SK-N-SH (cell line): ENCODE results near the gene PCSK5.

Experiments used
- CHD2 ChIP-seq: fragments of 150-350 bp; IDR thresholded peaks from 2 replicates; pipeline ENCODE4 v1.6.1; 2018; ENCODE audit warnings: low read length; ENCODE audit not compliant: partially characterized antibody
- EP300 ChIP-seq, 2 experiments: IDR thresholded peaks; 2 replicates each; pipeline versions ENCODE4 v1.4.0 to v1.6.1; 2012; ENCODE audit warnings: borderline replicate concordance in 1 of 2, low read depth in 1 of 2, low read length in 1 of 2
- EZH2phosphoT487 ChIP-seq: fragments of 200-600 bp; sonication (generic); IDR thresholded peaks from 2 replicates; pipeline ENCODE4 v1.6.1; 2017; ENCODE audit warnings: low read depth, mixed run types, mild to moderate bottlenecking, antibody characterized with exemption, moderate library complexity, borderline replicate concordance
- MEF2A ChIP-seq: IDR thresholded peaks from 2 replicates; pipeline ENCODE4 v1.4.0; 2012; ENCODE audit warnings: low read depth, borderline replicate concordance
- POLR2AphosphoS5 ChIP-seq: IDR thresholded peaks from 2 replicates; pipeline ENCODE4 v1.6.1; 2012; ENCODE audit warnings: low read depth, low read length
- RXRA ChIP-seq: IDR thresholded peaks from 2 replicates; pipeline ENCODE4 v1.4.0; 2012; ENCODE audit warnings: low read depth, mild to moderate bottlenecking, borderline replicate concordance
- TEAD4 ChIP-seq: IDR thresholded peaks from 2 replicates; pipeline ENCODE4 v1.4.0; 2012; ENCODE audit warnings: mild to moderate bottlenecking, borderline replicate concordance; ENCODE audit not compliant: insufficient read depth
- TF ChIP-seq, protein P1 (sequence below): fragments of 200-600 bp; sonication (generic); IDR thresholded peaks from 2 replicates; pipeline ENCODE4 v1.6.1; 2017; ENCODE audit warnings: antibody characterized with exemption, mild to moderate bottlenecking, moderate library complexity
- TF ChIP-seq, protein P2 (sequence below): IDR thresholded peaks from 2 replicates; pipeline ENCODE4 v1.4.0; 2012; ENCODE audit warnings: low read depth
- TF ChIP-seq, protein P3 (sequence below): fragments of 150-350 bp; IDR thresholded peaks from 2 replicates; pipeline ENCODE4 v1.6.1; 2016; ENCODE audit warnings: mild to moderate bottlenecking, low read depth, low read length

DNA sequence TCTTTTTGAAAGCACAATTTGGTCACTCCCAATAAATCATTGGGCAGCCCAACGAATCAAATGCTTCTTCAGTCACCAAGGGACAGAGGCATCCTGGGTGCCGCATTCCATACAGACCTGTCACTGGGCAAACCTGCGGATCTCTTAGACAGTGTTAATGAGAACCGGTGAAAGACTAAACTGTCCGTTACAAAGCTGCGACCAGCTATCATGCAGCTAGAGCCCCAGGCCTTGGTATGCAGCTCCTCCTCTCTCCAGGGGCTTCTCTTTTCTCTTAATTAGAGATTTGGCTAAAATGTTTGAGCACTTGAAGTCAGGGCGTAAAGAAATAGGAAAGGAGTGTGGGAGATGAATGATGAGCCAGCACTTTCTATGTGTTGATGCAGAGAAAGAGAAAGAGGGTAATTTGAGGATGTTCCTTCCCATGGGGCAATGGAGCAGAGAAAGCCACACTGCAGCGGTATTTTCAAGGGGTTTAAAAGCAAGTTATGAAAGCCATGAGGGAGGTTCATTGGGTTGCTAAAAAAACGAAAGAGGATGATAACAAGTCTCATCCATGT lies 328.5 kb downstream of the PCSK5 start:
- TF ChIP-seq, protein P1, sequence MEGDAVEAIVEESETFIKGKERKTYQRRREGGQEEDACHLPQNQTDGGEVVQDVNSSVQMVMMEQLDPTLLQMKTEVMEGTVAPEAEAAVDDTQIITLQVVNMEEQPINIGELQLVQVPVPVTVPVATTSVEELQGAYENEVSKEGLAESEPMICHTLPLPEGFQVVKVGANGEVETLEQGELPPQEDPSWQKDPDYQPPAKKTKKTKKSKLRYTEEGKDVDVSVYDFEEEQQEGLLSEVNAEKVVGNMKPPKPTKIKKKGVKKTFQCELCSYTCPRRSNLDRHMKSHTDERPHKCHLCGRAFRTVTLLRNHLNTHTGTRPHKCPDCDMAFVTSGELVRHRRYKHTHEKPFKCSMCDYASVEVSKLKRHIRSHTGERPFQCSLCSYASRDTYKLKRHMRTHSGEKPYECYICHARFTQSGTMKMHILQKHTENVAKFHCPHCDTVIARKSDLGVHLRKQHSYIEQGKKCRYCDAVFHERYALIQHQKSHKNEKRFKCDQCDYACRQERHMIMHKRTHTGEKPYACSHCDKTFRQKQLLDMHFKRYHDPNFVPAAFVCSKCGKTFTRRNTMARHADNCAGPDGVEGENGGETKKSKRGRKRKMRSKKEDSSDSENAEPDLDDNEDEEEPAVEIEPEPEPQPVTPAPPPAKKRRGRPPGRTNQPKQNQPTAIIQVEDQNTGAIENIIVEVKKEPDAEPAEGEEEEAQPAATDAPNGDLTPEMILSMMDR: no peak
- TF ChIP-seq, protein P2, sequence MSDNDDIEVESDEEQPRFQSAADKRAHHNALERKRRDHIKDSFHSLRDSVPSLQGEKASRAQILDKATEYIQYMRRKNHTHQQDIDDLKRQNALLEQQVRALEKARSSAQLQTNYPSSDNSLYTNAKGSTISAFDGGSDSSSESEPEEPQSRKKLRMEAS: no peak
- no peak for TF ChIP-seq MEF2A
- no peak for TF ChIP-seq RXRA
- TF ChIP-seq EZH2phosphoT487: no peak
- TF ChIP-seq POLR2AphosphoS5: no peak
- no peak for TF ChIP-seq EP300 (IDR thresholded peaks at IDR 0.05; ENCODE audit: borderline replicate concordance in 1 of 2, low read depth in 1 of 2, low read length in 1 of 2)
- TF ChIP-seq CHD2: no peak
- no peak for TF ChIP-seq TEAD4
- TF ChIP-seq, protein P3, sequence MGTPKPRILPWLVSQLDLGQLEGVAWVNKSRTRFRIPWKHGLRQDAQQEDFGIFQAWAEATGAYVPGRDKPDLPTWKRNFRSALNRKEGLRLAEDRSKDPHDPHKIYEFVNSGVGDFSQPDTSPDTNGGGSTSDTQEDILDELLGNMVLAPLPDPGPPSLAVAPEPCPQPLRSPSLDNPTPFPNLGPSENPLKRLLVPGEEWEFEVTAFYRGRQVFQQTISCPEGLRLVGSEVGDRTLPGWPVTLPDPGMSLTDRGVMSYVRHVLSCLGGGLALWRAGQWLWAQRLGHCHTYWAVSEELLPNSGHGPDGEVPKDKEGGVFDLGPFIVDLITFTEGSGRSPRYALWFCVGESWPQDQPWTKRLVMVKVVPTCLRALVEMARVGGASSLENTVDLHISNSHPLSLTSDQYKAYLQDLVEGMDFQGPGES: no peak
